Psoas muscle (tissue), 8 donors: ENCODE results near the gene DPH7. TPM values are rescaled to one million over a fixed set of nuclear protein-coding genes. Genes with fewer than 3 reads are reported as not detected.

Experiments
- ATAC-seq, 4 donors: fragments of 200-7000 bp; cut with Tn5 transposase; one replicate each; pipeline ENCODE4 v1.9.1; 2020; ENCODE audit warnings: moderate library complexity in 3 of 4, mild to moderate bottlenecking in 2 of 4
- DNase-seq, 2 donors: peaks; one replicate each; pipeline ENCODE4 v3.0.0-alpha.2; 2020
- H3K27ac ChIP-seq: fragments of 200-600 bp; one replicate; pipeline ENCODE4 v1.8.0; 2022
- H3K27me3 ChIP-seq, 3 donors: fragments of 200-600 bp in 1 of 3; one replicate each; pipeline versions ENCODE4 v1.6.1 to v1.8.0; 2013 to 2022; ENCODE audit warnings: low read length in 2 of 3, mild to moderate bottlenecking in 2 of 3, moderate library complexity in 1 of 3; ENCODE audit not compliant: insufficient read depth in 3 of 3
- H3K36me3 ChIP-seq, 2 donors: fragments of 200-600 bp in 1 of 2; one replicate each; pipeline versions ENCODE4 v1.6.1 to v1.8.0; 2013 to 2022; ENCODE audit warnings: low read depth in 1 of 2, mild to moderate bottlenecking in 1 of 2, moderate library complexity in 1 of 2; ENCODE audit not compliant: insufficient read depth in 1 of 2
- H3K4me1 ChIP-seq: fragments of 200-600 bp; one replicate; pipeline ENCODE4 v1.8.0; 2022
- H3K4me3 ChIP-seq: fragments of 200-600 bp; one replicate; pipeline ENCODE4 v1.8.0; 2022; ENCODE audit warnings: mild to moderate bottlenecking
- H3K9me3 ChIP-seq: fragments of 200-600 bp; one replicate; pipeline ENCODE4 v1.8.0; 2022
- CTCF ChIP-seq: fragments of 200-600 bp; IDR thresholded peaks from one replicate; pipeline ENCODE4 v1.8.0; 2022; ENCODE audit warnings: antibody characterized with exemption
- WGBS, 3 donors: extraction: QIAGEN DNeasy Blood & Tissue Kit; methylation state at CpG; one replicate each; pipeline versions ENCODE4 v1.1.6 to v1.1.7; 2013; 5-methylcytosine and 5-hydroxymethylcytosine counted together
- intact Hi-C, 2 donors: fragments of 100-400 bp; cut with DNase I; formaldehyde crosslinking; loops; one replicate each; pipeline versions ENCODE4 v1.11.0 to v1.14.2; 2022
- polyA plus RNA-seq, 3 donors: library from polyadenylated mRNA; stranded (reverse); fragments of 200-250 nt; gene quantifications; one replicate each; pipeline ENCODE4 v1.2.3, GENCODE V29; 2013
- total RNA-seq, 4 donors: library from RNA; stranded (reverse); fragmentation: NEBNext Ultra II Directional in 2 of 4; extraction: Animal tissue kit (Norgen Biotek cat#: 25700) in 2 of 4; gene quantifications; one replicate each; pipeline versions ENCODE4 v1.2.1 to v1.2.4, GENCODE V29; 2021 to 2023
- donor health status: healthy with polysubstance abuse.
- donor health status: DM: no; HTN: no; CAD: no; lungs with moderate emphysema.
- donor health status: Bipolar disorder and iron deficiency.
- donor health status: healthy.
- donor health status: DM: yes; HTN: yes; CAD: no.
- donor health status: DM: no; HTN: no; CAD: no.
- donor health status: DM: no; HTN: no; CAD: no.
- donor health status: DM: yes; HTN: yes; CAD: no.

The DPH7 gene
- total and polyA plus RNA-seq, 7 donors, result 9.1 to 17.8 (median 14.1) TPM

- Histone ChIP-seq H3K27ac (no peak overlapping the region), H3K9me3 (no peaks in the 10 kb centered on the region), H3K4me3 (no peak overlapping the region), H3K36me3 (peaks cover 0 to under 1% of the 10 kb centered on the region in 2 donors), H3K27me3 (no peaks in the 10 kb centered on the region), H3K4me1 (peaks cover 10% of the 10 kb centered on the region)
- DNase-seq, result no peak
- ATAC-seq, result peak in 1 of 4 donors; percentile 28
- no peak for TF ChIP-seq CTCF
- intact Hi-C loops, result no loop called here
- WGBS, 3 donors, result 39 to 62% (median 49%) methylated on average over 17 of the region's 17 CpGs
Measured at GRCh38 chr9:137531099-137531765, 47.5 kb downstream of the DPH7 start.

- DNase-seq, result no peak
- H3K4me3 ChIP-seq, result no peak overlapping the region
- WGBS, 3 donors, result 68 to 82% (median 78%) methylated on average over 5 of the region's 5 CpGs
- no peak for TF ChIP-seq CTCF
- peaks cover 10% of the 10 kb centered on the region for H3K4me1 ChIP-seq
- no peaks in the 10 kb centered on the region for H3K9me3 ChIP-seq
- no peaks in the 10 kb centered on the region for H3K27me3 ChIP-seq
- no peaks in the 10 kb centered on the region for H3K36me3 ChIP-seq
- ATAC-seq, result no peak
- no peak overlapping the region for H3K27ac ChIP-seq
- intact Hi-C loops, result no loop called here
Measured at GRCh38 chr9:137530331-137530730, 48.4 kb downstream of the DPH7 start.

- Histone ChIP-seq H3K36me3 (peaks cover 0 to 24% of the 10 kb centered on the region in 2 donors), H3K4me1 (peaks cover 4% of the 10 kb centered on the region), H3K27ac (no peak overlapping the region), H3K4me3 (no peak overlapping the region), H3K9me3 (no peaks in the 10 kb centered on the region), H3K27me3 (no peaks in the 10 kb centered on the region)
- no peak for TF ChIP-seq CTCF
- DNase-seq (no peak), ATAC-seq (no peak)
- WGBS, 3 donors, result 75 to 85% (median 83%) methylated on average over 5 of the region's 5 CpGs
- intact Hi-C loops, result loop anchor here in 1 of 2 donors (5.0 to 10.0 kb wide), 2 partner anchors 103 to 230 kb away; partner anchors contain the start of genes EXD3 and NOXA1
Measured at GRCh38 chr9:137524981-137525317, 53.8 kb downstream of the DPH7 start.

- ATAC-seq, result no peak
- intact Hi-C loops, result loop anchor here in 1 of 2 donors (5.0 to 10.0 kb wide), 2 partner anchors 102 to 230 kb away; partner anchors contain the start of genes EXD3 and NOXA1
- DNase-seq, result no peak
Measured at GRCh38 chr9:137524161-137524980, 54.4 kb downstream of the DPH7 start.

More at GRCh38 chr9:137524161-137524980, 54.4 kb downstream of the DPH7 start:
- no peak for TF ChIP-seq CTCF
- Histone ChIP-seq H3K4me1 (peaks cover 4% of the 10 kb centered on the region), H3K9me3 (no peaks in the 10 kb centered on the region), H3K27me3 (no peaks in the 10 kb centered on the region), H3K4me3 (no peak overlapping the region), H3K36me3 (peaks cover 0 to 29% of the 10 kb centered on the region in 2 donors), H3K27ac (no peak overlapping the region)
- WGBS, 3 donors, result 94 to 97% (median 95%) methylated on average over 33 of the region's 33 CpGs
